ENCODE measurements around the gene MBD4.
"Not testable (repeated sequence)": the region's sequence is repeated elsewhere in the genome, so short reads cannot be mapped to it uniquely, and the experiment has no call there.

Gene MBD4

GRCh38 chr3:129403450-129403849, 36.3 kb downstream of the MBD4 start:
- no peak for DNase-seq

GRCh38 chr3:129402616-129403015, 37.1 kb downstream of the MBD4 start:
- no peak for DNase-seq

GRCh38 chr3:129402210-129402609, 37.5 kb downstream of the MBD4 start:
- no peak for DNase-seq

- DNase-seq: no peak
Measured at GRCh38 chr3:129399895-129400357, 39.8 kb downstream of the MBD4 start.

GRCh38 chr3:129399145-129399894, 40.4 kb downstream of the MBD4 start:
- DNase-seq: peak; percentile 94

- DNase-seq: peak; percentile 31
Measured at GRCh38 chr3:129398803-129399144, 41.0 kb downstream of the MBD4 start.

- DNase-seq: not testable (repeated sequence)
Measured at GRCh38 chr3:129393760-129394564, 45.8 kb downstream of the MBD4 start.

GRCh38 chr3:129393271-129393670, 46.5 kb downstream of the MBD4 start:
- DNase-seq: no peak

- DNase-seq: not testable (repeated sequence)
Measured at GRCh38 chr3:129392106-129392887, 47.5 kb downstream of the MBD4 start.

GRCh38 chr3:129391583-129391982, 48.2 kb downstream of the MBD4 start:
- DNase-seq: not testable (repeated sequence)

GRCh38 chr3:129389572-129389937, 50.2 kb downstream of the MBD4 start:
- no peak for DNase-seq

GRCh38 chr3:129388791-129389571, 50.8 kb downstream of the MBD4 start:
- not testable (repeated sequence) for DNase-seq

- no peak for DNase-seq
Measured at GRCh38 chr3:129387487-129387886, 52.3 kb downstream of the MBD4 start.

GRCh38 chr3:129386984-129387383, 52.8 kb downstream of the MBD4 start:
- DNase-seq: no peak

- DNase-seq: not testable (repeated sequence)
Measured at GRCh38 chr3:129385507-129385906, 54.2 kb downstream of the MBD4 start.

GRCh38 chr3:129384594-129385323, 55.0 kb downstream of the MBD4 start:
- no peak for DNase-seq

- DNase-seq: not testable (repeated sequence)
Measured at GRCh38 chr3:129384103-129384502, 55.6 kb downstream of the MBD4 start.

GRCh38 chr3:129383292-129383860, 56.4 kb downstream of the MBD4 start:
- peak; percentile 77 for DNase-seq

GRCh38 chr3:129382366-129382765, 57.4 kb downstream of the MBD4 start:
- DNase-seq: no peak

All from femur (tissue), 1 donor.